Testis (tissue), 3 donors: ENCODE results near the gene SBNO2. TPM values are rescaled to one million over a fixed set of nuclear protein-coding genes. Genes with fewer than 3 reads are reported as not detected.

ENCODE experiments used
- DNase-seq: peaks from one replicate; pipeline ENCODE4 v3.0.0-alpha.2; 2019
- H3K27ac ChIP-seq, 2 donors: fragments of 200-600 bp; sonication (generic); one replicate each; pipeline ENCODE4 v1.5.1; 2019
- H3K27me3 ChIP-seq: fragments of 200-600 bp; sonication (generic); one replicate; pipeline ENCODE4 v1.5.1; 2019
- H3K36me3 ChIP-seq: fragments of 200-600 bp; sonication (generic); one replicate; pipeline ENCODE4 v1.5.1; 2017; ENCODE audit warnings: low read depth; ENCODE audit errors: missing control alignments
- H3K4me1 ChIP-seq: fragments of 200-600 bp; sonication (generic); one replicate; pipeline ENCODE4 v1.5.1; 2019
- H3K4me3 ChIP-seq, 2 donors: fragments of 200-600 bp; sonication (generic); one replicate each; pipeline ENCODE4 v1.5.1; 2017 to 2019
- H3K9me3 ChIP-seq: fragments of 200-600 bp; sonication (generic); one replicate; pipeline ENCODE4 v1.5.1; 2017
- CTCF ChIP-seq, 3 experiments: fragments of 450-650 bp in 2 of 3; fragments of 200-600 bp in 1 of 3; sonication (generic) in 1 of 3; IDR thresholded peaks; one replicate each; pipeline ENCODE4 v1.5.1; 2016 to 2019; ENCODE audit warnings: antibody characterized with exemption in 3 of 3, mild to moderate bottlenecking in 2 of 3, moderate library complexity in 1 of 3
- POLR2A ChIP-seq: fragments of 450-650 bp; IDR thresholded peaks from one replicate; pipeline ENCODE4 v1.6.1; 2017; ENCODE audit warnings: antibody characterized with exemption, mild to moderate bottlenecking, moderate library complexity
- WGBS, 2 donors: methylation state at CpG; one replicate each; pipeline ENCODE4 v1.1.5; 2018; 5-methylcytosine and 5-hydroxymethylcytosine counted together
- intact Hi-C: fragments of 100-400 bp; cut with DNase I; formaldehyde crosslinking; loops from one replicate; pipeline ENCODE4 v1.15.1; 2023; ENCODE audit warnings: low total_unique reads
- polyA plus RNA-seq: library from polyadenylated mRNA; stranded (reverse); fragments of 350-450 nt; fragmentation: Illumina TruSeq; extraction: RNeasy Lipid Tissue Mini Kit (QIAGEN cat#74804); gene quantifications from one replicate; pipeline ENCODE4 v1.2.3, GENCODE V29; 2014; ENCODE audit warnings: low read depth, low replicate concordance; ENCODE audit not compliant: insufficient read depth
- total RNA-seq, 2 donors: library from RNA; depleted of rRNA; stranded (reverse); fragments of >200 nt; gene quantifications; one replicate each; pipeline ENCODE4 v1.2.3, GENCODE V29; 2016

Gene SBNO2
- total and polyA plus RNA-seq, 3 donors from 2014 or later: 34.3 to 65.0 (median 58.9) TPM

DNA sequence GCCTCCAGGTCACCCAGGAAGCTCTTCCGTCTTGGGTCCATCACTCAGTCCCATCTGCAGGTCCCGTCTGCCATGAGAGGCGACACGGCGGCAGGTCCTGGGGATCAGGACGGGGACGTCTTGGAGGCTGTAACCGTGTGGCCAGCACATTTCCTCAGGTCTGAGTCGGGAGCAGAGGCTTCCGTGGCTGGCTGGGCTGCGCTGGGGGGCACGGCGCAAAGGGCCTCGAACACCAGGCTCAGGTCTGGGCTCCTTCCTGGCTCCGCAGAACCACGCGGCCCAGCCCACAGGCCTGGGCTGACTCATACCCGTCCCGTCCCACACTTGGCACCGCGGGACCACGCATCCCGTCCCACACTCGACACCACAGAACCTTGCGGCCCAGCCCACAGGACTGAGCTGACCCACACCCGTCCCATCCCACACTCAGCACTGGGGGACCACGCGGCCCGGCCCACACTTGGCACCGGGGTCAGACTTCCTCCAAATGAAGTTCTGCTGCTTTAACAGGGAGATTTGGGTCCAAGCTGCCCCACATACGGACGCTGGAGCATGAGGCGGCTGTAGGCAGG lies 30.2 kb downstream of the SBNO2 start:
- WGBS, 2 donors: 96 to 97% methylated on average over 17 to 28 of the region's 33 CpGs
- intact Hi-C loops: no loop called here
- Histone ChIP-seq H3K36me3 (no peaks in the 10 kb centered on the region), H3K4me1 (no peaks in the 10 kb centered on the region), H3K9me3 (no peaks in the 10 kb centered on the region), H3K27ac (no peak overlapping the region), H3K27me3 (no peaks in the 10 kb centered on the region), H3K4me3 (no peak overlapping the region)
- no peak for TF ChIP-seq CTCF (IDR thresholded peaks at IDR 0.05)
- no peak for TF ChIP-seq POLR2A
- DNase-seq: no peak

GRCh38 chr19:1141944-1142343 lies 32.1 kb downstream of the SBNO2 start:
- H3K4me3 ChIP-seq: no peak overlapping the region
- no peaks in the 10 kb centered on the region for H3K4me1 ChIP-seq
- 76 to 86% methylated on average over 5 of the region's 5 CpGs for WGBS, 2 donors
- TF ChIP-seq CTCF (IDR thresholded peaks at IDR 0.05): no peak
- TF ChIP-seq POLR2A: no peak
- H3K27me3 ChIP-seq: no peaks in the 10 kb centered on the region
- no peaks in the 10 kb centered on the region for H3K9me3 ChIP-seq
- no peaks in the 10 kb centered on the region for H3K36me3 ChIP-seq
- H3K27ac ChIP-seq: no peak overlapping the region
- DNase-seq: no peak
- intact Hi-C loops: no loop called here

GRCh38 chr19:1140272-1141027 lies 33.6 kb downstream of the SBNO2 start:
- Histone ChIP-seq H3K4me1 (peaks cover 5% of the 10 kb centered on the region), H3K27me3 (no peaks in the 10 kb centered on the region), H3K9me3 (no peaks in the 10 kb centered on the region), H3K4me3 (no peak overlapping the region), H3K36me3 (no peaks in the 10 kb centered on the region), H3K27ac (no peak overlapping the region)
- no peak for TF ChIP-seq POLR2A
- no peak for TF ChIP-seq CTCF (IDR thresholded peaks at IDR 0.05)
- WGBS, 2 donors: 90 to 93% methylated on average over 27 to 39 of the region's 39 CpGs
- no peak for DNase-seq
- intact Hi-C loops: no loop called here

DNA sequence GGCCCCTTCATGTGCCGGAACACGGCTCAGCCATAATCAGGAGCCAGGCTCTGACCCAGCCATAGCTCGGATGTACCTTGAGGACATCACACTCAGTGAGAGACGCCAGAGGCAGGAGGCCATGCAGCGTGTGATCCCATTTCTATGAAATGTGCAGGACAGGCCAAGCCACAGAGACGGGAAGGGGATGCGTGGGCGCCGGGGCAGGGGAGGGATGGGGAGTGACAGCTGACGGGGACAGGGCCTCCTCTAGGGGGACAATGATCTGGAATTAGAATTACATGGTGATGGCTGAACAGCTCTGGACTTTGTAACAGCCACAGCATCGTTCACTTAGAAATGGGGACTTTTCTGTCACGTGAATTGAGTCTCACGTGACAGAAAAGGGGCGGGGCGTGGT lies 34.9 kb downstream of the SBNO2 start:
- H3K36me3 ChIP-seq: no peaks in the 10 kb centered on the region
- 88 to 90% methylated on average over 15 of the region's 15 CpGs for WGBS, 2 donors
- DNase-seq: no peak
- no peaks in the 10 kb centered on the region for H3K9me3 ChIP-seq
- H3K4me1 ChIP-seq: peaks cover 5% of the 10 kb centered on the region
- H3K27me3 ChIP-seq: no peaks in the 10 kb centered on the region
- intact Hi-C loops: no loop called here
- H3K4me3 ChIP-seq: no peak overlapping the region
- TF ChIP-seq POLR2A: no peak
- no peak for TF ChIP-seq CTCF (IDR thresholded peaks at IDR 0.05)
- H3K27ac ChIP-seq: no peak overlapping the region

GRCh38 chr19:1138121-1138520 lies 35.9 kb downstream of the SBNO2 start:
- WGBS, 2 donors: 90 to 91% methylated on average over 4 to 11 of the region's 11 CpGs
- H3K9me3 ChIP-seq: no peaks in the 10 kb centered on the region
- DNase-seq: no peak
- no peaks in the 10 kb centered on the region for H3K27me3 ChIP-seq
- no peaks in the 10 kb centered on the region for H3K36me3 ChIP-seq
- no peak overlapping the region for H3K4me3 ChIP-seq
- peaks cover 9% of the 10 kb centered on the region for H3K4me1 ChIP-seq
- H3K27ac ChIP-seq: no peak overlapping the region
- intact Hi-C loops: no loop called here
- TF ChIP-seq POLR2A (no peak), CTCF (IDR thresholded peaks at IDR 0.05) (no peak)
